Neural progenitor cell (in vitro differentiated cells): ENCODE results near the gene SDR9C7.

Experiments
- CTCF ChIP-seq: fragments of 200-600 bp; sonication (generic); IDR thresholded peaks from 2 replicates; pipeline ENCODE4 v1.5.1; 2017; ENCODE audit warnings: antibody characterized with exemption, mild to moderate bottlenecking
- EZH2phosphoT487 ChIP-seq: fragments of 200-600 bp; sonication (generic); IDR thresholded peaks from 2 replicates; pipeline ENCODE4 v1.6.1; 2017; ENCODE audit warnings: antibody characterized with exemption

- TF ChIP-seq EZH2phosphoT487 (no peak), CTCF (no peak)
Observed at GRCh38 chr12:56958422-56958821, 24.2 kb upstream of the SDR9C7 start.
